HEK293 (cell line): ENCODE measurements around the gene KBTBD13.

Experiments used
- CTCF ChIA-PET: fragments of 350-600 bp; formaldehyde crosslinking; extraction: SDS; loops from one replicate; lab custom pipeline; 2021; ENCODE audit warnings: antibody characterized with exemption; lab: Yijun Ruan, JAX
- POLR2A ChIA-PET: fragments of 300-600 bp; formaldehyde crosslinking; extraction: SDS; loops from one replicate; lab custom pipeline; 2020; ENCODE audit warnings: antibody characterized with exemption, inconsistent platforms; lab: Yijun Ruan, JAX
- H3K27ac ChIP-seq: fragments of 200-500 bp; sonication (Bioruptor generic); 2 replicates; pipeline ENCODE4 v1.5.1; 2014; ENCODE audit warnings: low read depth, low read length, control low read depth, inconsistent platforms; ENCODE audit errors: extremely low read depth
- H3K36me3 ChIP-seq, 2 experiments: fragments of 200-500 bp in 1 of 2; sonication (Bioruptor generic) in 1 of 2; 1 replicate in 1 of 2; 2 replicates in 1 of 2; pipeline ENCODE4 v1.5.1; 2014 to 2017; ENCODE audit warnings: inconsistent platforms in 2 of 2, low read length in 2 of 2; ENCODE audit not compliant: control insufficient read depth in 2 of 2, insufficient read depth in 1 of 2
- H3K4me1 ChIP-seq: fragments of 200-500 bp; sonication (Bioruptor generic); 2 replicates; pipeline ENCODE4 v1.5.1; 2014; ENCODE audit warnings: mild to moderate bottlenecking, low read length, inconsistent platforms; ENCODE audit not compliant: control insufficient read depth, insufficient read depth
- H3K4me3 ChIP-seq: 2 replicates; pipeline ENCODE4 v1.5.1; 2011; ENCODE audit warnings: low read depth, mild to moderate bottlenecking, control low read depth, low read length, moderate library complexity
- H3K9me3 ChIP-seq: fragments of 200-500 bp; sonication (Bioruptor generic); 2 replicates; pipeline ENCODE4 v1.5.1; 2014; ENCODE audit warnings: low read depth, low read length, inconsistent platforms; ENCODE audit not compliant: control insufficient read depth, insufficient read depth
- BCL11A ChIP-seq: fragments of 450-650 bp; formaldehyde crosslinking; IDR thresholded peaks from 2 replicates; pipeline ENCODE4 v1.5.1; 2016; ENCODE audit warnings: low read depth, missing biosample characterization, missing genetic modification characterization
- FEZF1 ChIP-seq: fragments of 450-650 bp; formaldehyde crosslinking; IDR thresholded peaks from 2 replicates; pipeline ENCODE4 v1.5.1; 2016; ENCODE audit warnings: missing biosample characterization, missing genetic modification characterization
- GLIS1 ChIP-seq: fragments of 450-650 bp; formaldehyde crosslinking; IDR thresholded peaks from 2 replicates; pipeline ENCODE4 v1.5.1; 2016; ENCODE audit warnings: missing biosample characterization, missing genetic modification characterization
- OSR2 ChIP-seq: fragments of 450-650 bp; formaldehyde crosslinking; IDR thresholded peaks from 2 replicates; pipeline ENCODE4 v1.5.1; 2016; ENCODE audit warnings: missing biosample characterization, missing genetic modification characterization
- SETDB1 ChIP-seq: IDR thresholded peaks from one replicate; pipeline ENCODE4 v1.6.1; 2017; ENCODE audit warnings: mild to moderate bottlenecking, low read length, moderate library complexity, mixed read lengths; ENCODE audit not compliant: insufficient read length
- ZBTB20 ChIP-seq: fragments of 450-650 bp; formaldehyde crosslinking; IDR thresholded peaks from 2 replicates; pipeline ENCODE4 v1.5.1; 2016; ENCODE audit warnings: missing biosample characterization, missing genetic modification characterization
- ZIC2 ChIP-seq: fragments of 450-650 bp; formaldehyde crosslinking; IDR thresholded peaks from 2 replicates; pipeline ENCODE4 v1.5.1; 2016; ENCODE audit warnings: missing biosample characterization, missing genetic modification characterization
- ZNF121 ChIP-seq: fragments of 450-650 bp; formaldehyde crosslinking; IDR thresholded peaks from 2 replicates; pipeline ENCODE4 v1.5.1; 2016; ENCODE audit warnings: missing biosample characterization, missing genetic modification characterization
- ZNF140 ChIP-seq: fragments of 450-650 bp; formaldehyde crosslinking; IDR thresholded peaks from 2 replicates; pipeline ENCODE4 v1.5.1; 2016; ENCODE audit warnings: missing biosample characterization, missing genetic modification characterization
- ZNF2 ChIP-seq: fragments of 450-650 bp; formaldehyde crosslinking; IDR thresholded peaks from 2 replicates; pipeline ENCODE4 v1.5.1; 2016; ENCODE audit warnings: missing biosample characterization, missing genetic modification characterization
- ZNF23 ChIP-seq: fragments of 450-650 bp; formaldehyde crosslinking; IDR thresholded peaks from 2 replicates; pipeline ENCODE4 v1.5.1; 2016; ENCODE audit warnings: missing biosample characterization, missing genetic modification characterization, borderline replicate concordance
- ZNF274 ChIP-seq, 2 experiments: fragments of 200-500 bp in 1 of 2; fragments of 450-650 bp in 1 of 2; sonication (Bioruptor generic) in 1 of 2; formaldehyde crosslinking in 1 of 2; IDR thresholded peaks; 2 replicates each; pipeline versions ENCODE4 v1.5.1 to v1.6.1; 2014 to 2016; ENCODE audit warnings: borderline replicate concordance in 1 of 2, inconsistent platforms in 1 of 2, low read length in 1 of 2, missing biosample characterization in 1 of 2, missing genetic modification characterization in 1 of 2
- ZNF335 ChIP-seq: fragments of 450-650 bp; formaldehyde crosslinking; conservative IDR thresholded peaks from 2 replicates; pipeline ENCODE4 v1.5.1; 2016; ENCODE audit warnings: missing biosample characterization, missing genetic modification characterization
- ZNF354C ChIP-seq: fragments of 450-650 bp; formaldehyde crosslinking; IDR thresholded peaks from 2 replicates; pipeline ENCODE4 v1.5.1; 2016; ENCODE audit warnings: missing biosample characterization, missing genetic modification characterization, low read depth, borderline replicate concordance
- ZNF366 ChIP-seq: fragments of 450-650 bp; formaldehyde crosslinking; conservative IDR thresholded peaks from 2 replicates; pipeline ENCODE4 v1.5.1; 2016; ENCODE audit warnings: missing biosample characterization, missing genetic modification characterization
- ZNF394 ChIP-seq: fragments of 450-650 bp; formaldehyde crosslinking; IDR thresholded peaks from 2 replicates; pipeline ENCODE4 v1.5.1; 2016; ENCODE audit warnings: missing biosample characterization, missing genetic modification characterization, mild to moderate bottlenecking, moderate library complexity, borderline replicate concordance
- ZNF48 ChIP-seq: fragments of 450-650 bp; formaldehyde crosslinking; IDR thresholded peaks from 2 replicates; pipeline ENCODE4 v1.5.1; 2016; ENCODE audit warnings: missing biosample characterization, missing genetic modification characterization
- ZNF600 ChIP-seq: fragments of 450-650 bp; formaldehyde crosslinking; IDR thresholded peaks from 2 replicates; pipeline ENCODE4 v1.5.1; 2016; ENCODE audit warnings: missing biosample characterization, missing genetic modification characterization
- ZNF654 ChIP-seq: fragments of 450-650 bp; formaldehyde crosslinking; IDR thresholded peaks from 2 replicates; pipeline ENCODE4 v1.5.1; 2016; ENCODE audit warnings: low read depth, missing biosample characterization, missing genetic modification characterization
- ZNF670 ChIP-seq: fragments of 450-650 bp; formaldehyde crosslinking; IDR thresholded peaks from 2 replicates; pipeline ENCODE4 v1.5.1; 2016; ENCODE audit warnings: missing biosample characterization, missing genetic modification characterization, low read depth
- TF ChIP-seq, protein P1 (sequence below): fragments of 450-650 bp; formaldehyde crosslinking; IDR thresholded peaks from 2 replicates; pipeline ENCODE4 v1.5.1; 2016; ENCODE audit warnings: missing biosample characterization, missing genetic modification characterization
- TF ChIP-seq, protein P2 (sequence below): fragments of 450-650 bp; IDR thresholded peaks from 2 replicates; pipeline ENCODE4 v1.5.1; 2018; ENCODE audit warnings: missing biosample characterization, missing genetic modification characterization
- TF ChIP-seq, protein P3 (sequence below): fragments of 450-650 bp; formaldehyde crosslinking; IDR thresholded peaks from 2 replicates; pipeline ENCODE4 v1.5.1; 2016; ENCODE audit warnings: missing biosample characterization, missing genetic modification characterization
- TF ChIP-seq, protein P4 (sequence below): fragments of 450-650 bp; formaldehyde crosslinking; IDR thresholded peaks from 2 replicates; pipeline ENCODE4 v1.5.1; 2016; ENCODE audit warnings: missing biosample characterization, missing genetic modification characterization

The KBTBD13 gene

DNA sequence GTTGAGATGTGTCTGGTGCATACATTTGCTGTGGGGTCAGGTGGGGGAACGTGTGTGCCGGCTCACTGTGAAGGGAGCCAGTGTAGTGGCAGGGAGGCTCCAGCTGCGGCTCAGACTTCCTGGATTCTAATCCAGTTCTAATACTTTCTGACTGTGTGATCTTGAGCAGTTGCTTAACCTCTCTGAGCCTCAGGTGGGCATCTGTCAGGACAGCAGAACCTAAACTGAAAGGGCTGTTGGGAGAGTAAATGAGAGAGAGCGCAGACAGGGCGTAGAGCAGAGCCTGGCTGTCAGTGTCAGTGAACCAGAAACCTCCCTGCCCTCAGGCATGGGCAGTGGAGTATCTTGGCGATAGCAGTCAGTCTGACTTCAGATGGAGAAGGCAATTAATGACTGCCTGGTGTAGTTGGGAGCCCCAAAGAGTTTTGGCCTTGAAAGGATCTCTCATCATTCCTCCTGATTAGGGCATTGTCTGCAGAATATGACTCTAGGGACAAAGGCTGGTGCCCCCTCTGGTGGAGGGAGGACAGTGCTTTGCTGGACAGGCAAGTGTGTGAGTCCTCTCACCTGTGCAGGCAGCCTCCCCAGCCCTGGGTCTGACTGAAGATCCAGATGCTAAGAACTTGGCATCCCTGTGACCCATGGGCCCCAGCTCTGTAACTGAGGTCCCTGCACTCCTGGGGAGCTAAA, 9.6 kb downstream of the KBTBD13 start:
- Histone ChIP-seq H3K4me1 (peaks cover 9% of the 10 kb centered on the region), H3K4me3 (no peak overlapping the region), H3K36me3 (no peaks in the 10 kb centered on the region), H3K9me3 (no peaks in the 10 kb centered on the region), H3K27ac (no peak overlapping the region)
- TF ChIP-seq ZNF354C (tag by site-specific recombination) (no peak), ZNF2 (tag by site-specific recombination) (no peak), BCL11A (no peak), SETDB1 (no peak), ZNF140 (tag by site-specific recombination) (no peak), ZNF654 (tag by site-specific recombination) (no peak)
- TF ChIP-seq, protein P1, sequence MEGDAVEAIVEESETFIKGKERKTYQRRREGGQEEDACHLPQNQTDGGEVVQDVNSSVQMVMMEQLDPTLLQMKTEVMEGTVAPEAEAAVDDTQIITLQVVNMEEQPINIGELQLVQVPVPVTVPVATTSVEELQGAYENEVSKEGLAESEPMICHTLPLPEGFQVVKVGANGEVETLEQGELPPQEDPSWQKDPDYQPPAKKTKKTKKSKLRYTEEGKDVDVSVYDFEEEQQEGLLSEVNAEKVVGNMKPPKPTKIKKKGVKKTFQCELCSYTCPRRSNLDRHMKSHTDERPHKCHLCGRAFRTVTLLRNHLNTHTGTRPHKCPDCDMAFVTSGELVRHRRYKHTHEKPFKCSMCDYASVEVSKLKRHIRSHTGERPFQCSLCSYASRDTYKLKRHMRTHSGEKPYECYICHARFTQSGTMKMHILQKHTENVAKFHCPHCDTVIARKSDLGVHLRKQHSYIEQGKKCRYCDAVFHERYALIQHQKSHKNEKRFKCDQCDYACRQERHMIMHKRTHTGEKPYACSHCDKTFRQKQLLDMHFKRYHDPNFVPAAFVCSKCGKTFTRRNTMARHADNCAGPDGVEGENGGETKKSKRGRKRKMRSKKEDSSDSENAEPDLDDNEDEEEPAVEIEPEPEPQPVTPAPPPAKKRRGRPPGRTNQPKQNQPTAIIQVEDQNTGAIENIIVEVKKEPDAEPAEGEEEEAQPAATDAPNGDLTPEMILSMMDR (tag by site-specific recombination) = no peak
- CTCF ChIA-PET = interaction anchor here (0.6 to 8.2 kb wide), 2 partner anchors 33 to 50 kb away, joined by 5 to 94 read pairs; no protein-coding TSS in a partner anchor
- POLR2A ChIA-PET = no interaction called here

DNA sequence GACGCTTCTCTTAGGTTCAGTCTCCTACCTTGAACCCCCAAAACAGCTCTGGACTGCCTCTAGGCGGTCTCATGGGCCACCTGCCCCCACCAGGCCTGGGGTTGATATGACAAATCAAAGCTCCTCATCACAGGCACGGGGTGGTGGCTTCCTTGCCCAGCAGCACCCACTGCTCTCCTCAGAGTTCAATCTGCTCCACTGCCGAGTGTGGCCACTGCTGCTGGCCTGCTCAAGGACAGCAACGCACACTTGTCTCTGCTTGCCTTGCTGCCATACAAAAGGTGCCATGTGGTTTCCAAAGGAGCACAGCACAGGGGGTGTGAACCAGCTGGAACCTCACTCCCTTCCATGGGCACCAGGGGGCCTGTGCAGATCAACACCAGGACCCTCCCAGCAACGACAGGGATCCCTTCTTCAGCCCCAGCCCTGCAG, 10.2 kb downstream of the KBTBD13 start:
- no peak overlapping the region for H3K27ac ChIP-seq
- H3K4me1 ChIP-seq = peaks cover 9% of the 10 kb centered on the region
- ChIA-PET CTCF (interaction anchor here (0.6 to 1.9 kb wide), 4 partner anchors 9 to 51 kb away, joined by 3 to 10 read pairs (median 6); no protein-coding TSS in a partner anchor), POLR2A (no interaction called here)
- H3K36me3 ChIP-seq = no peaks in the 10 kb centered on the region
- TF ChIP-seq ZNF121 (tag by site-specific recombination) = no peak
- TF ChIP-seq ZIC2 (tag by site-specific recombination) = peak; percentile 19
- H3K9me3 ChIP-seq = no peaks in the 10 kb centered on the region
- H3K4me3 ChIP-seq = no peak overlapping the region

DNA sequence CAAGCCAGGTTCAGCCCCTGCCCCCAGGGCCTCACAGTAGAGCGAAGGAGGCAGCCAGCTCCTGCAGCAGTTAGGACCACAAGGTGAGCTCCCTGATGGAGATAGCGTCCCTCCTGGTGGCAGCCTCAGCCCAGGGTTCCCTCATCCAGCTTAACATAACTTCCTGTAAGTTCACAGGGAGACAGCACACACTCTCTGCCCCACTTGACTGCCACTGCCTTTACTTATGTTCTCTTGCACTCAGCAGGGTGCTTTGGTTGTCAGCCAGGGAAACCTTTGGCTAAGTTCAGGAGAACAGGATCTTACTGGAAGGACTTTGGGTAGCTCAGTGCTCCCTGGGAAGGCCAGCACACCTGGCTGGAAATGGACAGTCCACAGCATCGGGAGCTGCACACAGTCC, 10.9 kb downstream of the KBTBD13 start:
- no peak overlapping the region for H3K27ac ChIP-seq
- no peaks in the 10 kb centered on the region for H3K36me3 ChIP-seq
- H3K9me3 ChIP-seq = no peaks in the 10 kb centered on the region
- peaks cover 6% of the 10 kb centered on the region for H3K4me1 ChIP-seq
- POLR2A ChIA-PET = no interaction called here
- CTCF ChIA-PET = interaction anchor here (0.6 to 1.9 kb wide), 5 partner anchors 8 to 124 kb away, joined by 3 to 10 read pairs (median 6); no protein-coding TSS in a partner anchor
- H3K4me3 ChIP-seq = no peak overlapping the region
- TF ChIP-seq GLIS1 (tag by site-specific recombination) = peak; percentile 70
- TF ChIP-seq ZNF335 (tag by site-specific recombination) = no peak
- TF ChIP-seq FEZF1 (tag by site-specific recombination) = peak; percentile 13; the same call in 1 of the 2 replicates
- TF ChIP-seq OSR2 (tag by site-specific recombination) = 0 out of 2 replicates have a peak, but pooled peaks have one; percentile 22
- TF ChIP-seq ZNF600 (tag by site-specific recombination) = 0 out of 2 replicates have a peak, but pooled peaks have one; percentile 24
- no peak for TF ChIP-seq ZNF48 (tag by site-specific recombination)
- TF ChIP-seq, protein P2, sequence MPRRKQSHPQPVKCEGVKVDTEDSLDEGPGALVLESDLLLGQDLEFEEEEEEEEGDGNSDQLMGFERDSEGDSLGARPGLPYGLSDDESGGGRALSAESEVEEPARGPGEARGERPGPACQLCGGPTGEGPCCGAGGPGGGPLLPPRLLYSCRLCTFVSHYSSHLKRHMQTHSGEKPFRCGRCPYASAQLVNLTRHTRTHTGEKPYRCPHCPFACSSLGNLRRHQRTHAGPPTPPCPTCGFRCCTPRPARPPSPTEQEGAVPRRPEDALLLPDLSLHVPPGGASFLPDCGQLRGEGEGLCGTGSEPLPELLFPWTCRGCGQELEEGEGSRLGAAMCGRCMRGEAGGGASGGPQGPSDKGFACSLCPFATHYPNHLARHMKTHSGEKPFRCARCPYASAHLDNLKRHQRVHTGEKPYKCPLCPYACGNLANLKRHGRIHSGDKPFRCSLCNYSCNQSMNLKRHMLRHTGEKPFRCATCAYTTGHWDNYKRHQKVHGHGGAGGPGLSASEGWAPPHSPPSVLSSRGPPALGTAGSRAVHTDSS (tag by site-specific recombination) = no peak
- TF ChIP-seq, protein P3, sequence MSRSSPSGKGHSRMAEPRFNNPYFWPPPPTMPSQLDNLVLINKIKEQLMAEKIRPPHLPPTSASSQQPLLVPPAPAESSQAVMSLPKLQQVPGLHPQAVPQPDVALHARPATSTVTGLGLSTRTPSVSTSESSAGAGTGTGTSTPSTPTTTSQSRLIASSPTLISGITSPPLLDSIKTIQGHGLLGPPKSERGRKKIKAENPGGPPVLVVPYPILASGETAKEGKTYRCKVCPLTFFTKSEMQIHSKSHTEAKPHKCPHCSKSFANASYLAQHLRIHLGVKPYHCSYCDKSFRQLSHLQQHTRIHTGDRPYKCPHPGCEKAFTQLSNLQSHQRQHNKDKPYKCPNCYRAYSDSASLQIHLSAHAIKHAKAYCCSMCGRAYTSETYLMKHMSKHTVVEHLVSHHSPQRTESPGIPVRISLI (tag by site-specific recombination) = no peak
- no peak for TF ChIP-seq ZNF366 (tag by site-specific recombination)
- TF ChIP-seq, protein P4, sequence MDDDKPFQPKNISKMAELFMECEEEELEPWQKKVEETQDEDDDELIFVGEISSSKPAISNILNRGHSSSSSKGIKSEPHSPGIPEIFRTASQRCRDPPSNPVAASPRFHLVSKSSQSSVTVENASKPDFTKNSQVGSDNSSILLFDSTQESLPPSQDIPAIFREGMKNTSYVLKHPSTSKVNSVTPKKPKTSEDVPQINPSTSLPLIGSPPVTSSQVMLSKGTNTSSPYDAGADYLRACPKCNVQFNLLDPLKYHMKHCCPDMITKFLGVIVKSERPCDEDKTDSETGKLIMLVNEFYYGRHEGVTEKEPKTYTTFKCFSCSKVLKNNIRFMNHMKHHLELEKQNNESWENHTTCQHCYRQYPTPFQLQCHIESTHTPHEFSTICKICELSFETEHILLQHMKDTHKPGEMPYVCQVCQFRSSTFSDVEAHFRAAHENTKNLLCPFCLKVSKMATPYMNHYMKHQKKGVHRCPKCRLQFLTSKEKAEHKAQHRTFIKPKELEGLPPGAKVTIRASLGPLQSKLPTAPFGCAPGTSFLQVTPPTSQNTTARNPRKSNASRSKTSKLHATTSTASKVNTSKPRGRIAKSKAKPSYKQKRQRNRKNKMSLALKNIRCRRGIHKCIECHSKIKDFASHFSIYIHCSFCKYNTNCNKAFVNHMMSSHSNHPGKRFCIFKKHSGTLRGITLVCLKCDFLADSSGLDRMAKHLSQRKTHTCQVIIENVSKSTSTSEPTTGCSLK (tag by site-specific recombination) = no peak
- TF ChIP-seq ZIC2 (tag by site-specific recombination) = peak; percentile 90
- TF ChIP-seq ZNF23 (tag by site-specific recombination) = no peak
- TF ChIP-seq ZBTB20 (tag by site-specific recombination) = peak; percentile 43; the same call in 1 of the 2 replicates
- TF ChIP-seq ZNF394 (tag by site-specific recombination) = no peak
- no peak for TF ChIP-seq ZNF274 (IDR thresholded peaks at IDR 0.05; ENCODE audit: low read length)
- TF ChIP-seq ZNF274 (tag by site-specific recombination; IDR thresholded peaks at IDR 0.05; ENCODE audit: borderline replicate concordance) = no peak
- no peak for TF ChIP-seq ZNF670 (tag by site-specific recombination)
